CD4-positive, alpha-beta T cell treated with Interferon gamma for 1 hour (primary cell): Measurements from ENCODE around the gene MARCHF6.
"Not testable (repeated sequence)": the region's sequence is repeated elsewhere in the genome, so short reads cannot be mapped to it uniquely, and the experiment has no call there.

Experiments
- DNase-seq: peaks from one replicate; pipeline ENCODE4 v3.0.0-alpha.2; 2020

MARCHF6 gene

DNA sequence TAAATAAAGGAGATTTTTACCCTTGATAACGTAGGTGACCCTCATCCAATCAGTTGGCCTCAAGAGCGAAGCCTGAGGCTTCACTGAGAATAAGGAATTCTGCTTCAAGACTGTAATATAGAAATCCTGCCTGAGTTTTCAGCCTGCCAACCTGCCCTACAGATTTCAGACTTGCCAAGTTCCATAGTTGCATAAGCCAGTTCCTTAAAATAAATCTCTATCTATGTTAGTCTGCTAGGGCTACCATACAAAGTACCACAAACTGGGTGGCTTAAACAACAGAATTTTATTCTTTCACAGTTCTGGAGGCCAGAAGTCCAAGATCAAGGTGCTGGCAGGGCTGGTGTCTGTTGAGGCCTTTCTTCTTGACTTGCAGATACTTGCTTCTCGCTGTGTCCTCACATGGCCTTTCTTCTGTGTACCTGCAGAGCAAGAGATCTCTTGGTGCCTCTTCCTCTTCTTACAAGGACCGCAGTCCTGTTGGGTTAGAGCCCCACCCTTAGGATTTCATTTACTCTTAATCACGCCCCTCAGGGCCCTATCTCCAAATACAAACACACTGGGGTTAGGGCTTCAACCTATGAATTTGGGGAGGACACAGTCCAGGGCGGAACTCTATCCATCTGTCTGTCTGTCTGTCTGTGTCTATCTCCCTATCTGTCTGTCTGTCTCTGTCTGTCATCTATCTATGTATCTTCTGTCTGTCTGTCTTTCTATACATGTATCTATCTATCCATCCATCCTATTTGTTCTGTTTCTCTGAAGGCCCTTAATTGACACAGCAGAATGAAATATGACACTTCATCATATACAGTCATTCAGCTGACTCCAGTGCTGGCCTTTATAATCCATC lies 28.8 kb upstream of the MARCHF6 start:
- DNase-seq = no peak

DNA sequence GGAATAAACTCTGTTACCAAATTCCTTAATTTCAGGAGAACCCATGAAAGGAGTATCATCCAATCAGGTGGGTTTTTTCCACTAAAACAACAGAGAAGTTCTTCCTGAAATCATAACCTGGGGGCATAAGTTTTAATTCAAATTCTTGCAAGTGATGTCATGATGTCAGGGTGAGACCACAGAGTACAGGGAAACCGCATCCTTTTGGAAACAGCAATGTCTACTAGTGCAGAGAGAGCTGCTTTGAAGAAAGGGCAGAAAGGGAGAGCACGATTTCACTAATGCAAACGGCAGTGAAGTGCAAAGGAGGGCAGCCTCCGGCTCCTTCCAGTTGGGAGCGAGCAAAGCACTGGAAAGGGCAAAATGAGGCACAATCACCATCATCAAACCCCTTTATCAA lies 25.2 kb upstream of the MARCHF6 start:
- DNase-seq = no peak

DNA sequence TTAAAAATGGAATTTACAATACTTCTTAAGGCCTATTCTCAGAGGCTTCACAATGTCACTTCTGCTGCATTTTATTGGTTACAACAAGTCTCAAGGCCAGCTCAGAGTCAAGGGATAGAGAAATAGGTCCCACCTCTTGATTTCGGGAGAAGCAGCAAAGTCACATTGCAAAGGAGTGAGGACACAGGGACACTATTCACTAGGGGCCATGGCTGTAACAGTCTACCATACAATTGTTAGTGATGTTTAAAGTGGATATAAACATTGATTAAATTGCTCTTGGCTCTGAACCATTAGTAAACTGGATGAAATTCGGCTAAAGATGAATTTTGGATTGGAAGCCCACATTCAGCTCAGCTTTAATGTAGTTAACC lies 24.1 kb upstream of the MARCHF6 start:
- no peak for DNase-seq

DNA sequence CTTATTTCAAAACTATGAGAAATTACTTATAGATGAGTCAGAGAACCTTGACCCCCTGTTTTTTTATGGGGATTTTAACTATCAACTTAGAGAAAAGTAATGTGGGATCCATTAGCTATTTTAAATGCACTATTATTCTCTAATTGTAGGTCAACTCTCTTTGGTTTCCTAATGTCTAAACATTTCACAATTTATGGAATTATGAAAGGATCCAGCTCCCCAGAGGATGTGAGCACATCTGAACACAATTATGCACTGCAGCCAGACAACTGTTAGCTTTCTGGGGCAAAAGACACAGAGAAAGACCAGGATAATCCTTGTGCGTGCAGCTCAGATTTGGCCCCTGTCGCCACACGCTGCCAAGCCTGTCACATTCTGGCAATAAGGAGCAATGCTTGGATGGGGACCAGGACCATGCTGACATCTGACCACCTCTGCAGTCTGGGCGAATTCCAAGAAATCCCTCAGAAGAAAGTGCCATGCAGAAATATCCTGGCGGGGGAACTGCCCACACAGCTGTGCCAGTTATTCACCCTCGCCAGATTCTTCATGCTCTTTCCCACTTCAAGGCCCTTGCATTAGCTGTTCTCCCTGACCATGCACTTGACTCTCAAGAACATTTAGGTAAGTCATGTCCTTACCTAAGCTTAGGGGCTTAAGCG lies 23.5 kb upstream of the MARCHF6 start:
- DNase-seq = no peak

DNA sequence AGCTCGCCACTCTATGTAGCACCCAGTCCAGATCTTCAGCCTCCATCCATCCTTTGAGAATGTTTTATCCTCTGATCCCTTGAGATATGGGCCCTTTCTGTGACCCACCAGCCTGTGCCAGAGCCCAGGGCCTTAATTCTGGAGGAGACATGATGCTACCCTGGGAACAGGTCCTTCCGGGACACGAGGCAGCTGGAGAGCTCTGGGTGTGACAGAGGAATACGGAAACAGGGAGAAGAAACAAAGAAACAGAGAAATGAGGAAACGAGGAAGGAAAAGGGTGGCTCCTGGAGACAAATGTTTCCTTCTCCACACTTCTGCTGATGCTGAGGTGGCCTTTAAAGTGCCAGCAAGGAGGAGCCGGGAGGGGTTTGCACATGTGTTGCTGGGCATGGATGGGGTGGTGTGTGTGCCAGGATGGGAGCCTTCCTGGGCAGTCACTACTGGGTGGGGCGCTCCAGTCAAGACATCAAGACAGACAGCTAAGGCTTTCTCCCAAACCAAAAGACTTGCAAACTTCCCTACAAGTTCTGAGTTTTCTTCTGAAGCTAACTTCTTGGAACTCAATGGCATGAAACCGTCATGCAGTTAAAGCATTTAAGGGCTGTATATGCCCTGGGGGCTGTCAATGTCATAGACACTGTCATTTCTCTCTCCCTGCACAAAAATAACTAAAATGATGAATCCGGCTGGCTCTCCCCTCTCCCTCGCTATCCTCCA lies 22.8 kb upstream of the MARCHF6 start:
- no peak for DNase-seq

DNA sequence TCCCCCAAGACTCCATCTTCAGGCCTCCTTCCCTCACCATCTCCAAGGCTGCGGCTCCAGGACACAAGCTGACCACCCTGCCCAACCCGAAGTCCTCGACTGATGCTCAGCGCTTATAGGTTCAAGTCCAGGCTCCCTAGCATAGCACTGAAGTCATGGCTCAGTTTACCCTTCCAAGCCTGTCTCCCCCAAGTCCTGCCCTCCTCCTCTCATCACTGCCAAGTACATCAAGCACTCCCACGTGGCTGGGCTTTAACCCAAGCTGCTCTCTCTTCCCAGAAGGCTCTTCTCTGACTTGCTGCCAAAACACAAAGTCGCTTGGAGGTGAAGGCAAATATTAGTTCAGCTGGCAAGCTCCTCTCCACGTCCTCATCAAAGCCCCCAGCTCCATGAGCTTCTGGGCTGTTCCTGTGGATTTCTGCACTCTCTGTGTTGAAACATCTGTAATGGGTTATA lies 22.1 kb upstream of the MARCHF6 start:
- no peak for DNase-seq

DNA sequence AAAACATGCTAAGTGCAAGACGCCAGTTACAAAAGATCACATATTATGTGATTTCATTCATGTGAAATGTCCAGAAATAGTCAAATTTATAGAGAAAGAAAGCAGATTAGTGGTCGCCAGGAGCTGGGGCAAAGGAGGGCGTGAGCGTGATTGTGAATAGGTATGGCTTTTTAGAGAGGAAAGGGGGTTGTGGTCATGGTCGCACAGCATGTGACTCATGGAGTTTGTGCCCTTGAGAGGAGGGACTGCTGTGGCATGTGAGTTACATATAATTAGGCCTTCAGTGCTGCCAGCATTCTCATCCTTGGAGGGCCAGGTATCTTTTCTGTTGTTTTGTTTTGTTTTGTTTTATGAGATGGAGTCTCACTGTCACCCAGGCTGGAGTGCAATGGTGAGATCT lies 21.2 kb upstream of the MARCHF6 start:
- no peak for DNase-seq

DNA sequence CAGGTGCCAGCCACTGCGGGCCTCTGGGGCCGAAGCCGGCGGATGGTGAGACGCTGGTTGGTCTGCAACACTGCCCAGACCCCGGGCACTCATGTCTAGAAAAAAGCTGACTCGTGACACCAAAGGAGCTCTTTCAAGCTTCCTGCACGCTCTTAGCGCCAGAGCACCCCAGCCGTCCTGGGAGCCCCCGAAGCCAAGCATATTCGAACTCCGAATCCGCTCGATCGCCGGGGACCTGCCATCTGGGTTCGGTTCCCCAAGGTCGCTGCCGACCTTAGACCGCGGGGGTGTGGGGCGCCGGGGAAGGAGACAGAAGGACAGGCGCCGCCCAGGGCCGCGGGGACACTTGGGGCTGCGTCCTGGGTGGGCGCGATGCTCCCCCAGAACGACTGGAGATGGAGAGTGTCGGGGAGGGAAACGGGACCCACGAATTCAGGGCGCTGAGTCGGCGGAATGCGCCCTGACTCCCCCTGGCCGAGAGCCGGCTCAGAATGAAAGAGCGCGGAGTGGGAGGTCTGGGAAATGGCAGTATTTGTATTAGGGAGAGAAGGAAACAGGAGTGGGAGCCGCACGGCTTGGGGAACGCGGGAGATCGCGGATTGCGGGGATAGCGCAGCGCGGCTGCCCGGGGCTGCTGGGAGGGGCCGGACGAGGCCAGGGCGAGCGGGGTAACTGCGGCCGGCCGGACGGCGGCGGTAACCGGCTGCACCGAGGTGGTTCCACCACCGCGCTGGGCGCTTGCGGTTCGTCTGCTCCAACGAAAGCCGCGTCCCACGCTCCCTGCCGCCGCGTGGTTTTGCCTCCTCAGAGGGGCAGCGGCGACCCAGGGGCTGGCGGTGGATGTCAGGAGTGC lies 20.1 kb upstream of the MARCHF6 start:
- no peak for DNase-seq

DNA sequence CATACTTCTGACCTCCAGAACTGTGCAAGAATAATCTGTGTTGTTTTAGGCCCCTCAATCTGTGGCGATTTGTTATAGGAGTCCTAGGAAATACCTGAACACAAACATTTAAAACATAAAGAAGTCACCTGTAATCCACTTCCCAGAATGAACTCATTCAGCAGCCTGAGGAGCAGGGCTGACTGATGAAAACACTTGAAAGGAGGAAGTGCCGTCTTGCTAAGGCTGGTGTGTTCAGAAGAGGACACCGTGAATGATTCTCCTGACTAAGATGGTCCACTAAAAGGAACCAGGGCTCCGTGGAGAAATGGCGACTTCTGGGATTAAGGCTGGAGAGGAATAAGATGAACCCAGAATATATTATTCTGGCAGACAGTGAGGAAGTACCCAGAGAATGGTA lies 18.7 kb upstream of the MARCHF6 start:
- no peak for DNase-seq

DNA sequence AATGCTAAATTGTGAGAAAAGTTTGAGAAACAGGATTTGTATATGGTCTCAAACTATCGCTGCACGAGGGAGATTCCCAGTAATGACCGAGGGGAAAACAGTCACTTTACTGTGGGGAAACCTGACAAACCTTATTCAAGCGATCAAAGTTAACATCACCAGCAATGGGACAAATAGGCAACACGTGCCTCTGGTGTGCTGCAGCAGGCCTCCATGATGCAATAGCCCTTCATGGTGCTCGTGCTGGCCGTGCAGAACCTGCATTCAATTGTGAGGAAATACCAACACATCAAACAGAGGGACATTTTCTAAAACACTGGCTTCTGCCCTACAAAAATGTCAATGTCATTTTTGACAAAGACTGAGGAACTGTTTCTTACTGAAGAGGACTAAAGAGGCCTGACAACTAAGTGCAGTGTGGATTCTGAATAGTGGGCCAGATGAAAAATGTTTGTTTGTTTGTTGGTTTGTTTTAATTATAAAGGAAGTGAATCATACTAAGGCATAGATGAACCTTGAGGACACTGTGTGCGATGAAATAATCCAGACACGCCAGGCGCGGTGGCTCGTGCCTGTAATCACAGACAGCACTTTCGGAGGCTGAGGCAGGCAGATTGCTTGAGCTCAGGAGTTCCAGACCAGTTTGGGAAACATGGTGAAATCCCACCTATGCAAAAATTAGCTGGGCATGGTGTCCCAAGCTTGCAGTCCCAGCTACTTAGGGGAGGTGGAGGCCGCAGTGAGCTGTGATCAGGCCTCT lies 17.6 kb upstream of the MARCHF6 start:
- no peak for DNase-seq

DNA sequence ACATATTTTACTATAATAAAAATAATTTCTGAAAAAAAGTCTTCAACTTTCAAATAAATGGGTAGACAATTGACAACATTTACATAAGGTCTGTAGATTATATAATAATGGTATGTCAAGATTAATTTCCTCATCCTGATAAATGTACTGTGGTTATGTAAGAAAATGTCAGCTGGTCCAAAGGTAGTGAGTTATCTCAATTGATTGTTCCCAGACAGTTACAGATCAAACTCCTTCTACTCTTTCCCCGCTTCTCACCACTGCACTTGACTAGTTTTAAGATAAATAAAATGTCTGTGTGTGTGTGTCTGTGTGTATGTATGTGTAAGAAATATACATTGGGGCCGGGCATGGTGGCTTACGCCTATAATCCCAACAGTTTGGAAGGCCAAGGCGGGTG lies 16.4 kb upstream of the MARCHF6 start:
- DNase-seq = no peak

DNA sequence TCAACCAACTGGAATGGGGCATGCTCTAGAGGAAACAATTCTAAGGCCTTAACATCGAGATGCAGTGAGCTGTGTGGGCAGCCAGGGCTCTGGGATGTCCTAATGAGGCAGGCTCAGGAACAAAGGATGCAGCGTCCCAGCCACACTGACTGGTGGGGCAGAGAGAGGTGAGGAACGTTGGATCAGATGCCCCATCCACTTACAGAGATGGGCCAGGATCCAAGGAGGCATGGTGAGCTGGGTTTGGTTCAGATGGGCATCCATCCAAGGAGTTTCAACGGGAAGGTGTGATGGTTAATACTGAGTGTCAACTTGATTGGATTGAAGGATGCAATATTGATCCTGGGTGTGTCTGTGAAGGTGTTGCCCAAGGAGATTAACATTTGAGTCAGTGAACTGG lies 15.5 kb upstream of the MARCHF6 start:
- DNase-seq = no peak

DNA sequence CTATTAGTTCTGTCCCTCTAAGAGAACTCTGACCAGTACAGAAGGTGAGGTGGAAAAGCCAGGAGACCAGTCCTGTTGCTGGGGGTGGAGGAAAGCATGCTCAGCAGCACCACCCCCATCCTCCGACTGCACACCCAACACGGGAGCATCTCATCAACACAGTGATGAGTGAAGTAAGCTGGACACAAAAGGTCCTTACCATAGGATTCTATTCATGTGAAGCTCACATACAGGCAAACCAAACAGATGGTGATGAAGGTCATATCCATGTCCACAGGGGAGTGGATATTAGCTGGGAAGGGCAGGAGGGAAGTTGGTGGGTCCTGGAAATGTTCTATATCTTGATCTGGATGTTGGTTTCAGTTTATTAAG lies 14.8 kb upstream of the MARCHF6 start:
- DNase-seq = no peak

DNA sequence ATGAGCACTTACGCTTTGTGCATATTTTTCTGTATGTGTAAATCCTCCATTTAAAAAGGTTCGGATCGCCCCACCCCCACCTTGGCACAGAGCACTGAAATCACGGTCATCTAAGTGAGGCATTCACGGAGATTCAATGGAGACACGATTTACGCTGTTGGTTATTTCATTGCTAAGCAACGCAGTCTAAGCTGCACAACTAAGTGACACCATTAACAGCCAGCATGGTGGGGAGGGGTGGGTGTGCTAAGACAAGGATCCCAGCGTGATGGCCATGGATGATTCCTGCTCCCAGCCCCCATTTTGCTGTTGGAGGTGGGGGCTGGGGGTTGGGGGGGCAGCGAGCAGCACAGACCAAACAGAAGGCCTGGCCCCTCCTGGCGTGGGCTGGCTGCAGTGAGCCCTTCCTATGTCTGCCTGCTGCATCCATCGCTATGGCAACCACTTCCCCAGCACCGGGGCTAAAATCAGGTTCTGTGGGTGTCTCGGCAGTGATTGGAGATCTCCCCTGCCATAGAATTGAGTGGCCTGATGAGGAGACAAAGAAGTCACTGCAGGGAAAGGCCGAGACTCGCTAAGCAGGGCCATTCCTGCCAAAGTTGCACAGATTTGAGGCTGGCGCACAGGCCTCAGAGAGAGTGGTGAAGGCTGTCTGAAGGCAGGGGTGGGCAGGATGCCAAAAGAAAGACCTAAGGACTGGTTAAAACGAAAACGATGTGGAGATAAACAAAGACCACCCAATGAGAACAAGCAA lies 14.3 kb upstream of the MARCHF6 start:
- DNase-seq = no peak

DNA sequence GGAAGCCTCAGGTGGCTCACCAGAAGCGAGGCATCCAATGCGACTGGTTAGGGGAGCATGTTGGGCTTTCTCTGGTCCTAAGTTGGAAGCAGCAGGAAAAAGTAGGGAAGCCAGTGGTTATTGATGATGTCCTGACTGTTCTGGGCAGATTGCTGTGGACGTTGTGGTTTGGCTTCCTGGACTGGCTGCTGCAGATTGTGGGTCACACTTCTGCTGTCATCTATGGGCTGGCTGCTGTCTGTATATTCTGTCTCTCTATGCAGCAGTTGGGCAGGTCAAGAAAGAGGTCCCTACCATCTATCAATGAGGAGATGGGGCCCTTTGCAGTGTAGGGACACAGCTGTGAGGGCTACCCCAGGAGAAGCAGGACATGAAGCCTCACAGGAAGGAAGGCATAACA lies 13.5 kb upstream of the MARCHF6 start:
- DNase-seq = no peak

DNA sequence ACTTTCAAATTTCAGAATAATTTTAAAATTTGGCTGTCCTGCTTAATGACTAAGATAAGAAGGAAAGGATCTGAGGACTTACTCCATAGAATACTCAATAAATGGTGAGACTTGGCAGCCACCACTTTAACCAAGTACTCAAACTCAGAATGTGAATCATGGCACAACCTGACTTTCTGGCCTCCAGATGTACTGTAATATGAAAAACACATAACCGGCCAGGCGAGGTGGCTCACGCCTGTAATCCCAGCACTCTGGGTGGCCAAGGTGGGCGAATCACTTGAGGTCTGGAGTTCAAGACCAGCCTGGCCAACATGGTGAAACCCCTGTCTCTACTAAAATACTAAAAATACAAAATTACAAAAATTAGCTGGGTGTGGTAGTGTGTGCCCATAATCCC lies 10.0 kb upstream of the MARCHF6 start:
- no peak for DNase-seq

DNA sequence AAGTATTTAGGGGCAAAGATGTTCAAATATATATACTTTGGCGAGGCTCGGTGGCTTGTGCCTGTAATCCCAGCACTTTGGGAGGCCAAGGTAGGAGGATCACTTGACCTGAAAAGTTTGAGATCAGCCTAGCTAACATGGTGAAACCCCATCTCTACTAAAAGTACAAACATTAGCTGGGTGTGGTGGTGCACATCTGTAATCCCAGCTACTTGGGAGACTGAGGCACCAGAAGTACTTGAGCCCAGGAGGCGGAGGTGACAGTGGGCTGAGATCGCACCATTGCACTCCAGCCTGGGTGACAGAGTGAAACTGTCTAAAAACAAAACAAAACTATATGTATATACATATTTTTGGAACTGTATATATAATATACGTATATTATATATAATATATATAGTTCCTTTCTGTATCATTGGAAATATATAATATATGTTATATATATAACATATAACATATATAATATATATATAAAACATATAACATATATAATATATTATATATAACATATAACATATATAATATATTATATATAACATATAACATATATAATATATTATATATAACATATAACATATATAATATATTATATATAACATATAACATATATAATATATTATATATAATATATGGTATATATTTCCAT lies 8.9 kb upstream of the MARCHF6 start:
- not testable (repeated sequence) for DNase-seq

DNA sequence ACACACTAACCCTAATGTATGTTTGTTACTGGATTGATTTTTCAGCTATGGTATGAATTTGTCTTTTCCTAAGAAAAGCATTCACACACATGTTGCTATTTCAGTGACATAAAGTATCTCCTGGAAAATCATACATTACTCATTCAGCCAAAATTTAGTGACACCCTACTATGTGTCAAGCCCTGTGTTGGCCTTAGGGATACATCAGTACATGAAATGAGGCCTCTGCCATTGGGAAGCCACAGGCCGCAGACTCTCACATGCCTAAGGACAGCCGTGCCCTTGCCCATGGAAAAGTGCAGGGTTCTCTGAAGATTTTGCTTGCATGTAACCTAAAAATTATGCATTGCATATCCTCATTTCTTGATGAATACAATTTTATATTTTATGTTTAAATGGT lies 5.2 kb upstream of the MARCHF6 start:
- no peak for DNase-seq

DNA sequence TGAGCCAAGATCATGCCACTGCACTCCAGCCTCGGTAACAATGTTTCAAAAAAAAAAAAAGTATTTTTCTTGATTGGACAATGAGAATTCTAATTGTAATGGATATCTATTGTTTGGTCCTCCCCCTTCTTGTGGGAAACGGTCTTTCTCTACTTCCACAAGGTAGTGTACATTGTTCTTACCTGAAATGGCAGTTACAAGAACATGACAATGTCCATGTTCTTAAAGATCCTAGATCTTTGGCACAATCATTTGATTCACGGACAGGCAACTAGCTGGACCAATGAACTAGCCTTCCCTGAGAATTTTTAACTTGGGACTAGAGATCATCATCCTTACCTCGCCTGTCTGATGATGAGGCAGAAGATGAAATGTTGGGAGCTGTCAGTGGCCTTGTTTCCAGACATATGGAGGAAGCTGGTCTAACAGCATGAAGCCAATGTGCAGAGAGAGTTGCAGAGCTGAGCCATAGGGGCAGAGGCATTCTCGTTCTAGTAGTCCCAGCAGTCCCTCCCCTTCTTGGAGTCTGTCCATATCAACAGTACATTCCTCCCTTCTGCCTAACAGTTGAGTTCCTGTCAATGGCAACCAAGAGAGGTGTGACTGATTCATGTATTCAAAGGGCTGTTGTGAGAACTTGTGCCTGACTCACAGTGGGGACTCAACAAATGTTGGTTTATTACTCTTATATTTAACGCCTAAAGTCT lies 2.1 kb upstream of the MARCHF6 start:
- DNase-seq = no peak

DNA sequence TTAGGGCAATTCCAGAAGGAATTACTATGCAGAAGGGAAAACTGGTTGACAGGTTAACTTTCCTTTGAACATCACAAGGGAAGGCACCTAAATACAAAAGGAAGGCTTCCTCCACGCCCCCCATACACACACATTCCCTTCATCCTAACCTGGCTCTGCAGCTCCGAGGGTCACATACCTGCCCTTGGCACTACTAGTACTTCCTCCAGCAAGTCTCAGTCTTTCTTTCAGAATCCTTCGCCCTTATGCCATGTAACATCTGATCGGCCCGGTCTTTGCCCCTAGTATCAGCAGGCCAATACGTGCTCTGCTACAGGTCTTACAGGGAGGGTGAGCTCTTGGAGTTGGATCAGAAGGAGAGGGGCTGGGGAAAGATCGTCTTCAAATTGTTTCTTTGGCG lies 1.6 kb upstream of the MARCHF6 start:
- no peak for DNase-seq
